Neural crest cell (in vitro differentiated cells): Measurements from ENCODE around the gene CH25H. TPM values are rescaled to one million over a fixed set of nuclear protein-coding genes. Genes with fewer than 3 reads are reported as not detected.
"Not testable (repeated sequence)": the region's sequence is repeated elsewhere in the genome, so short reads cannot be mapped to it uniquely, and the experiment has no call there.

ENCODE experiments used
- DNase-seq: peaks from one replicate; pipeline ENCODE4 v3.0.0; 2021; ENCODE audit warnings: low read depth, mixed read lengths, low spot score
- H3K27ac Mint-ChIP-seq: one replicate; pipeline ENCODE4 v1.8.0; 2021; ENCODE audit warnings: mild to moderate bottlenecking, mixed read lengths; ENCODE audit not compliant: unreplicated experiment
- H3K27me3 Mint-ChIP-seq: 2 replicates; pipeline ENCODE4 v1.8.0; 2021; ENCODE audit warnings: low read depth, mild to moderate bottlenecking, mixed read lengths
- H3K36me3 Mint-ChIP-seq: 2 replicates; pipeline ENCODE4 v1.8.0; 2021; ENCODE audit warnings: low read depth, mild to moderate bottlenecking, mixed read lengths
- H3K4me1 Mint-ChIP-seq: 2 replicates; pipeline ENCODE4 v1.8.0; 2021; ENCODE audit warnings: mixed read lengths
- H3K4me3 Mint-ChIP-seq: one replicate; pipeline ENCODE4 v1.8.0; 2021; ENCODE audit warnings: mild to moderate bottlenecking, mixed read lengths
- H3K9me3 Mint-ChIP-seq: 2 replicates; pipeline ENCODE4 v1.8.0; 2021; ENCODE audit warnings: mixed read lengths
- long read RNA-seq: library from polyadenylated mRNA; unstranded; transcript quantifications from one replicate; pipeline ENCODE4 v2.0.0, GENCODE V29; 2020
- total RNA-seq: library from RNA; stranded (reverse); gene quantifications from 2 replicates; pipeline ENCODE4 v1.2.1, GENCODE V29; 2021
- TF ChIP-seq, protein P1 (sequence below): fragments of 200-600 bp; sonication (generic); conservative IDR thresholded peaks from 2 replicates; pipeline ENCODE4 v1.5.0; 2021; ENCODE audit warnings: antibody characterized with exemption, mild to moderate bottlenecking

CH25H gene
- total RNA-seq: not detected in 2 replicates
- long read RNA-seq: 0 reads

DNA sequence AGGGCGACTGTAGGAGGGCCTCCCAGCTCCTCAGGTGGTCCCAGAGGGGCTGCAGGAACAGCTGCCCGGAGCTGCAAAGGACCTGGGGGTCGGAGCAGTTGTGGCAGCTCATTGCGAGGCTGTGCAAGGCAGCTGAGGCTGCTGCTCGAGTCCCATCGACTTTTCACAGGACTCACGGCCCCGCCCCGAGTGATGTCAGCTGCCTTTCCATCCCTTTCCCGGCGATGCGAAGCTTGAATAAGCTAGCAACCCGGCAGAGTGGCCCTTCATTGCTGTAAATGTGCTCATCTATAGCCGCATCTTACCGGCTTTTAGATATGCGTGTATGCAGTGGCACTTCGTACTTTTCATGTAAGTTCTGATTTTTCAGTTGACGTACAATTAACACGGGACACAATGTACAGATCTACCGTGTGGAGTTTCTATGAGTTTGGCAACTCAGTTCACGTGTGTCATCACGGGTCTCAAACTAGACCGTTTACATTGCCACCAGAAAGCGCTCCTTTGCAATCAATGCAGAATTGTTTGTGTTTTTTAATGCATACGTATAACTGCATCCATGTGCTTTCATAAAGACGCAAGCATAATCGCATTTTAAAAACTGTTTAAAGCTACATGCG, at the start of gene CH25H:
TSS of gene CH25H (minus strand) at position 137 of the 620 bp plus-strand sequence. CDS start at position 112, 25 bp downstream.
- Mint-ChIP-seq H3K4me3 (peak within 1 kb of the TSS; percentile 80), H3K9me3 (no peaks in the 10 kb centered on the region), H3K27me3 (peaks cover 38% of the 10 kb centered on the region), H3K36me3 (no peaks in the 10 kb centered on the region), H3K27ac (no peak within 1 kb of the TSS), H3K4me1 (peaks cover 12% of the 10 kb centered on the region)
- TF ChIP-seq, protein P1, sequence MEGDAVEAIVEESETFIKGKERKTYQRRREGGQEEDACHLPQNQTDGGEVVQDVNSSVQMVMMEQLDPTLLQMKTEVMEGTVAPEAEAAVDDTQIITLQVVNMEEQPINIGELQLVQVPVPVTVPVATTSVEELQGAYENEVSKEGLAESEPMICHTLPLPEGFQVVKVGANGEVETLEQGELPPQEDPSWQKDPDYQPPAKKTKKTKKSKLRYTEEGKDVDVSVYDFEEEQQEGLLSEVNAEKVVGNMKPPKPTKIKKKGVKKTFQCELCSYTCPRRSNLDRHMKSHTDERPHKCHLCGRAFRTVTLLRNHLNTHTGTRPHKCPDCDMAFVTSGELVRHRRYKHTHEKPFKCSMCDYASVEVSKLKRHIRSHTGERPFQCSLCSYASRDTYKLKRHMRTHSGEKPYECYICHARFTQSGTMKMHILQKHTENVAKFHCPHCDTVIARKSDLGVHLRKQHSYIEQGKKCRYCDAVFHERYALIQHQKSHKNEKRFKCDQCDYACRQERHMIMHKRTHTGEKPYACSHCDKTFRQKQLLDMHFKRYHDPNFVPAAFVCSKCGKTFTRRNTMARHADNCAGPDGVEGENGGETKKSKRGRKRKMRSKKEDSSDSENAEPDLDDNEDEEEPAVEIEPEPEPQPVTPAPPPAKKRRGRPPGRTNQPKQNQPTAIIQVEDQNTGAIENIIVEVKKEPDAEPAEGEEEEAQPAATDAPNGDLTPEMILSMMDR: no peak
- peak; percentile 51 for DNase-seq

GRCh38 chr10:89256340-89256739, 49.2 kb upstream of the CH25H start:
- H3K27ac Mint-ChIP-seq: no peak overlapping the region
- no peak for DNase-seq
- peaks cover 5% of the 10 kb centered on the region for H3K4me1 Mint-ChIP-seq
- H3K36me3 Mint-ChIP-seq: peaks cover 13% of the 10 kb centered on the region
- TF ChIP-seq, protein P1: no peak
- peaks cover 6% of the 10 kb centered on the region for H3K27me3 Mint-ChIP-seq
- H3K9me3 Mint-ChIP-seq: peaks cover 8% of the 10 kb centered on the region
- H3K4me3 Mint-ChIP-seq: no peak overlapping the region

DNA sequence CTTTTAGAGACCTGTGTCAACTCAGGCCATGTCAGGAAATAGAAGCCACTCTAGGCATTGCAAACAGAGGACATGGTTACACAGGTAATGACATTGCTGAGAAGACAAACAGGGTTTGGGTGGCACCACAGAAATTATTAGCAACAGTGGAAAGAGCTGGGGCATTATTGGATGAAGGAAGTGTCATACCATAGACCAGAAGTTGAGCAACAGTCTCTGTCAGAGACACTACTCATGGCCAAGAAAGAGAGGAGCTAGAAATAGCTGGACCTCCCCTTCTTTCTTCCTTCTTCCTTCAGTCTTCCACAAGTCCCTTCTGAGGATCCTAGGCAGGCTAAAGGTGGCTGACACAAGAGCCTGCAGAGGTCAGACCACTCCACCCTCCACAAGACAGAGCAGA, 48.7 kb upstream of the CH25H start:
- DNase-seq: no peak
- Mint-ChIP-seq H3K4me3 (no peak overlapping the region), H3K9me3 (peaks cover 8% of the 10 kb centered on the region), H3K36me3 (peaks cover 13% of the 10 kb centered on the region), H3K4me1 (peaks cover 10% of the 10 kb centered on the region), H3K27me3 (peaks cover 6% of the 10 kb centered on the region), H3K27ac (no peak overlapping the region)
- TF ChIP-seq, protein P1: no peak

GRCh38 chr10:89255091-89255579, 48.0 kb upstream of the CH25H start:
- H3K27me3 Mint-ChIP-seq, H3K4me3 Mint-ChIP-seq, DNase-seq, H3K9me3 Mint-ChIP-seq, H3K4me1 Mint-ChIP-seq, H3K27ac Mint-ChIP-seq: not testable (repeated sequence)
- H3K36me3 Mint-ChIP-seq: peaks cover 13% of the 10 kb centered on the region

DNA sequence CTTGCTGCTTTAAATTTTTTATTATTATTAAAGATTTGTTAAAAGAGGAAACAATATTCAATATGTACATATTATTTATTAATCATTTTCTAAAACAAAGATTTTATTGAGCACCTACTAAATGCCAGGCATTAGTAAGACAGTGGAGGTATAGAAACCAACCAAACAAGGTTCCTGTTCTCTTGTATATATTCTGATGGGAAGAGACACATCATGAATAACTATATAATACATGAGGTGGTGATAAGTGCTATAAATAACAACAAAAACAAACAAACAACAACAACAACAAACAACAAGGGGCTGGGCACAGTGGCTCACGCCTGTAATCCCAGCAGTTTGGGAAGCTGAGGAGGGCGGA, 45.1 kb upstream of the CH25H start:
- Mint-ChIP-seq H3K9me3 (peaks cover 8% of the 10 kb centered on the region), H3K36me3 (peaks cover 13% of the 10 kb centered on the region), H3K27ac (no peak overlapping the region), H3K4me1 (peaks cover 9% of the 10 kb centered on the region), H3K27me3 (no peaks in the 10 kb centered on the region), H3K4me3 (no peak overlapping the region)
- TF ChIP-seq, protein P1: no peak
- DNase-seq: no peak

GRCh38 chr10:89251409-89252224, 44.5 kb upstream of the CH25H start, which contains the start of gene LIPA:
LIPA (minus strand) TSS chr10:89251775; CDS start chr10:89247648, 4,127 bp downstream.
- H3K27me3 Mint-ChIP-seq: no peaks in the 10 kb centered on the region
- H3K4me1 Mint-ChIP-seq: peaks cover 9% of the 10 kb centered on the region
- TF ChIP-seq, protein P1: no peak
- peaks cover 13% of the 10 kb centered on the region for H3K36me3 Mint-ChIP-seq
- H3K27ac Mint-ChIP-seq: no peak within 1 kb of the TSS
- peak within 1 kb of the TSS; percentile 92 for H3K4me3 Mint-ChIP-seq
- peaks cover 8% of the 10 kb centered on the region for H3K9me3 Mint-ChIP-seq
- peak; percentile 90 for DNase-seq
